Thyroid gland (tissue), 4 donors: ENCODE measurements around the gene RSAD2. TPM values are rescaled to one million over a fixed set of nuclear protein-coding genes. Genes with fewer than 3 reads are reported as not detected.

Experiments
- DNase-seq, 2 donors: peaks; one replicate each; pipeline ENCODE4 v3.0.0-alpha.2; 2019
- H3K27ac ChIP-seq, 3 donors: fragments of 200-600 bp; sonication (generic); 1 replicate in 2 of 3; 2 replicates in 1 of 3; pipeline ENCODE4 v1.5.1; 2016 to 2019; ENCODE audit warnings: mild to moderate bottlenecking in 1 of 3, moderate library complexity in 1 of 3
- H3K27me3 ChIP-seq: fragments of 200-600 bp; sonication (generic); one replicate; pipeline ENCODE4 v1.5.1; 2019
- H3K36me3 ChIP-seq, 2 donors: fragments of 200-600 bp; sonication (generic); one replicate each; pipeline ENCODE4 v1.5.1; 2016 to 2019
- H3K4me1 ChIP-seq, 2 donors: fragments of 200-600 bp; sonication (generic); one replicate each; pipeline ENCODE4 v1.5.1; 2017 to 2019
- H3K4me3 ChIP-seq, 3 donors: fragments of 200-600 bp; sonication (generic); replicated peaks in 1 of 3; 1 replicate in 2 of 3; 2 replicates in 1 of 3; pipeline ENCODE4 v1.5.1; 2016; ENCODE audit warnings: mild to moderate bottlenecking in 1 of 3
- H3K9me3 ChIP-seq: fragments of 200-600 bp; sonication (generic); one replicate; pipeline ENCODE4 v1.5.1; 2017
- POLR2A ChIP-seq, 2 donors: fragments of 450-650 bp; IDR thresholded peaks; one replicate each; pipeline ENCODE4 v1.6.1; 2017; ENCODE audit warnings: antibody characterized with exemption in 2 of 2, mild to moderate bottlenecking in 2 of 2, moderate library complexity in 1 of 2
- WGBS, 2 donors: methylation state at CpG; one replicate each; pipeline ENCODE4 v1.1.5; 2017; 5-methylcytosine and 5-hydroxymethylcytosine counted together
- intact Hi-C: fragments of 100-400 bp; cut with DNase I; formaldehyde crosslinking; loops from one replicate; pipeline ENCODE4 v1.15.1; 2023
- total RNA-seq, 4 donors: library from RNA; depleted of rRNA; stranded (reverse); fragments of >200 nt; gene quantifications; one replicate each; pipeline ENCODE4 v1.2.3, GENCODE V29; 2016
- TF ChIP-seq, protein P1 (sequence below), 6 experiments: fragments of 200-600 bp in 3 of 6; fragments of 450-650 bp in 3 of 6; sonication (generic) in 3 of 6; IDR thresholded peaks; one replicate each; pipeline ENCODE4 v1.5.1; 2016 to 2019; ENCODE audit warnings: antibody characterized with exemption in 6 of 6, mild to moderate bottlenecking in 2 of 6, inconsistent platforms in 1 of 6, moderate library complexity in 1 of 6

RSAD2 gene
- total RNA-seq, 4 donors from 2014 or later, result 1.5 to 4.9 (median 2.6) TPM

DNA sequence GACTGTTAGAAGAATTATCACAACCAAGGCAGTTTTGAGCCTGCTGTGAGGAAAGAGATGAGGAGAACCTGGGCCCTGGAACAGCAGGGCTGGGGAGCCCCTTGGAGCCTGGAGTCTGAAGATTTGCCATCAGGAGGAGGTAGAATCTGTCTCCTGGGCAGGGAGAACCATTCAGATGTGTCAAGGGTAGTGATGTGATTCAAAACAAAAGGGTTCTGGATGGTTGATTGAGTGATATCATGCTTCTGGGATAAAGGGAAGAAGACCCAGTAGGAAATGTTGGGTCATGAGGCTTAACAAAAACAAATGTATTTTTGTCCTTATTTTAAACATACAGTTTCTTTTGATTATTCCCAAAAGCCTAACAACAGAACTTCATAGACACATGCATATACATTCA lies 68.2 kb downstream of the RSAD2 start:
- H3K27ac ChIP-seq, result no peak overlapping the region
- no peak for DNase-seq
- H3K27me3 ChIP-seq, result no peaks in the 10 kb centered on the region
- no peaks in the 10 kb centered on the region for H3K9me3 ChIP-seq
- no peaks in the 10 kb centered on the region for H3K36me3 ChIP-seq
- intact Hi-C loops, result no loop called here
- H3K4me1 ChIP-seq, result no peaks in the 10 kb centered on the region
- H3K4me3 ChIP-seq, result no peak overlapping the region
- TF ChIP-seq POLR2A (IDR thresholded peaks at IDR 0.05), result no peak
- TF ChIP-seq, protein P1, sequence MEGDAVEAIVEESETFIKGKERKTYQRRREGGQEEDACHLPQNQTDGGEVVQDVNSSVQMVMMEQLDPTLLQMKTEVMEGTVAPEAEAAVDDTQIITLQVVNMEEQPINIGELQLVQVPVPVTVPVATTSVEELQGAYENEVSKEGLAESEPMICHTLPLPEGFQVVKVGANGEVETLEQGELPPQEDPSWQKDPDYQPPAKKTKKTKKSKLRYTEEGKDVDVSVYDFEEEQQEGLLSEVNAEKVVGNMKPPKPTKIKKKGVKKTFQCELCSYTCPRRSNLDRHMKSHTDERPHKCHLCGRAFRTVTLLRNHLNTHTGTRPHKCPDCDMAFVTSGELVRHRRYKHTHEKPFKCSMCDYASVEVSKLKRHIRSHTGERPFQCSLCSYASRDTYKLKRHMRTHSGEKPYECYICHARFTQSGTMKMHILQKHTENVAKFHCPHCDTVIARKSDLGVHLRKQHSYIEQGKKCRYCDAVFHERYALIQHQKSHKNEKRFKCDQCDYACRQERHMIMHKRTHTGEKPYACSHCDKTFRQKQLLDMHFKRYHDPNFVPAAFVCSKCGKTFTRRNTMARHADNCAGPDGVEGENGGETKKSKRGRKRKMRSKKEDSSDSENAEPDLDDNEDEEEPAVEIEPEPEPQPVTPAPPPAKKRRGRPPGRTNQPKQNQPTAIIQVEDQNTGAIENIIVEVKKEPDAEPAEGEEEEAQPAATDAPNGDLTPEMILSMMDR (IDR thresholded peaks at IDR 0.05), result no peak

DNA sequence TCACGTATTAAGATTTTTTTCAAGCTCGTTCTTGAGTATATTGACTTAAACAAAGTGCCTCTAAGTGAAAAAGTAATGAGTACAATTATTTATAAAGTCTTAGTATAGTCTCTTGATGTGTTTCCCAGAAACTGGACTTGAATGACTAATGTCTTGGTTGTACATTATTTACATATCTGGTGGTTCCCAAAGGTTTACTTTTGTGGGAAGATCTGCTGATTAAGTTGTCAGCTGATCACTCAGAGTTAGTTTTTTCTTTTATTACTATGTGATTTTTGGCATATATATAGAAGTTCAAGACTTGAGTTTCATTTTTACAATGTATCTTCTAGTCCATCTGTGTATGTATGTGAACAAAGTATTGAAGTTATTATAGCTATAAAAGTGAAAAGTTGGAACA lies 69.1 kb downstream of the RSAD2 start:
- intact Hi-C loops, result no loop called here
- no peaks in the 10 kb centered on the region for H3K9me3 ChIP-seq
- no peaks in the 10 kb centered on the region for H3K4me1 ChIP-seq
- no peak for DNase-seq
- no peak overlapping the region for H3K4me3 ChIP-seq
- no peaks in the 10 kb centered on the region for H3K36me3 ChIP-seq
- no peaks in the 10 kb centered on the region for H3K27me3 ChIP-seq
- TF ChIP-seq POLR2A (IDR thresholded peaks at IDR 0.05), result no peak
- TF ChIP-seq, protein P1 (IDR thresholded peaks at IDR 0.05), result no peak
- WGBS, 2 donors, result 87 to 94% methylated on average over 2 of the region's 2 CpGs
- no peak overlapping the region for H3K27ac ChIP-seq

Other genes starting within 250 kb of the RSAD2 start
- gene CMPK2, start 11.9 kb upstream of the RSAD2 start, total RNA-seq, result 10 to 100 TPM in 1 of 4 donors, 1 to 10 TPM in 3; 3.8 to 15.3 (median 6.3) TPM
- gene RNF144A, start 39.6 kb downstream of the RSAD2 start, total RNA-seq, result 10 to 100 TPM in 2 of 4 donors, 1 to 10 TPM in 2; 8.0 to 12.2 (median 10.6) TPM